DND-41 (cell line): Measurements from ENCODE around the gene TBC1D22B.

Experiments
- EZH2 ChIP-seq: IDR thresholded peaks from 3 replicates; pipeline ENCODE4 v1.6.1; 2012; ENCODE audit warnings: borderline replicate concordance, low read depth, mild to moderate bottlenecking, moderate library complexity, low read length, inconsistent platforms; ENCODE audit not compliant: severe bottlenecking
- TF ChIP-seq, protein P1 (sequence below): IDR thresholded peaks from 2 replicates; pipeline ENCODE4 v1.5.1; 2012; ENCODE audit warnings: borderline replicate concordance, low read length, moderate library complexity, mild to moderate bottlenecking; ENCODE audit not compliant: poor library complexity, severe bottlenecking; ENCODE audit errors: extremely low read depth

DNA sequence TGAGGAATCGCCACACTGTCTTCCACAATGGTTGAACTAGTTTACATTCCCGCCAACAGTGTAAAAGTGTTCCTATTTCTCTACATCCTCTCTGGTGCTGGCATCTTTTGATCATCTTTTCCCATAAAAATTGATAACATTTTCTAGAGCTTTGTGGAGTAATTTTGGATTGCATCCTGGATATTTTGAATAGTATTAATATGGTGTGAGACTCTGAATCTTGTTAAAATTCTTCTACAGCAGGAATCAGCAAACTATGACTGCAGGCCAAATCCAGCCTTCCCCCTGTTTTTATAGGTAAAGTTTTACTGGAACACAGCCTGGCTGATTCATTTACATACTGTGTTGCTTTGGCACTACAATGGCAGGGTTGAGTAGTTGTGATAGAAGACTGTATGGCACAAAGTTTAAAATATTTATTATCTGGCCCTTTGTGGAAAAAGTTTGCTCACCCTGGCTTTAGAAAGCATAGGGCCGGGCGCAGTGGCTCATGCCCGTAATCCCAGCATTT lies 81.2 kb downstream of the TBC1D22B start:
- TF ChIP-seq, protein P1, sequence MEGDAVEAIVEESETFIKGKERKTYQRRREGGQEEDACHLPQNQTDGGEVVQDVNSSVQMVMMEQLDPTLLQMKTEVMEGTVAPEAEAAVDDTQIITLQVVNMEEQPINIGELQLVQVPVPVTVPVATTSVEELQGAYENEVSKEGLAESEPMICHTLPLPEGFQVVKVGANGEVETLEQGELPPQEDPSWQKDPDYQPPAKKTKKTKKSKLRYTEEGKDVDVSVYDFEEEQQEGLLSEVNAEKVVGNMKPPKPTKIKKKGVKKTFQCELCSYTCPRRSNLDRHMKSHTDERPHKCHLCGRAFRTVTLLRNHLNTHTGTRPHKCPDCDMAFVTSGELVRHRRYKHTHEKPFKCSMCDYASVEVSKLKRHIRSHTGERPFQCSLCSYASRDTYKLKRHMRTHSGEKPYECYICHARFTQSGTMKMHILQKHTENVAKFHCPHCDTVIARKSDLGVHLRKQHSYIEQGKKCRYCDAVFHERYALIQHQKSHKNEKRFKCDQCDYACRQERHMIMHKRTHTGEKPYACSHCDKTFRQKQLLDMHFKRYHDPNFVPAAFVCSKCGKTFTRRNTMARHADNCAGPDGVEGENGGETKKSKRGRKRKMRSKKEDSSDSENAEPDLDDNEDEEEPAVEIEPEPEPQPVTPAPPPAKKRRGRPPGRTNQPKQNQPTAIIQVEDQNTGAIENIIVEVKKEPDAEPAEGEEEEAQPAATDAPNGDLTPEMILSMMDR = no peak
- TF ChIP-seq EZH2 = no peak
